Kidney capillary endothelial cell (primary cell): ENCODE results near the gene MAP1S.

Source experiments
- DNase-seq: peaks from one replicate; pipeline ENCODE4 v3.0.0-alpha.2; 2018; ENCODE audit warnings: low spot score

Gene MAP1S

GRCh38 chr19:17739121-17739875, 20.0 kb downstream of the MAP1S start:
- no peak for DNase-seq

DNA sequence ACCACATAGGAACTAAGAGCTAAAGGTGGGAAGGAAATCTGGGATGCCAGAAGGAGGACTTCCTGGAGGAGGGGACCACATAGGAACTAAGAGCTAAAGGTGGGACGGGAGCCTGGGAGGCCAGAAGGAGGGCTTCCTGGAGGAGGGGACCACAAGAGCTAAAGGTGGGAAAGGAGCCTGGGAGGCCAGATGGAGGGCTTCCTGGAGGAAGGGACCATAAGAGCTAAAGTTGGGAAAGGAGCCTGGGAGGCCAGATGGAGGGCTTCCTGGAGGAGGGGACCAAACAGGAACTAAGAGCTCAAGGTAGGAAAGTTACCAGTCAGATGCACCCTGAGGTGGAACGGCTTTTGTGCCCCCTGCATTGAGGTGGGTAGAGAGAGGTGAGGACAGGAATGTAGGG, 22.2 kb downstream of the MAP1S start:
- no peak for DNase-seq

DNA sequence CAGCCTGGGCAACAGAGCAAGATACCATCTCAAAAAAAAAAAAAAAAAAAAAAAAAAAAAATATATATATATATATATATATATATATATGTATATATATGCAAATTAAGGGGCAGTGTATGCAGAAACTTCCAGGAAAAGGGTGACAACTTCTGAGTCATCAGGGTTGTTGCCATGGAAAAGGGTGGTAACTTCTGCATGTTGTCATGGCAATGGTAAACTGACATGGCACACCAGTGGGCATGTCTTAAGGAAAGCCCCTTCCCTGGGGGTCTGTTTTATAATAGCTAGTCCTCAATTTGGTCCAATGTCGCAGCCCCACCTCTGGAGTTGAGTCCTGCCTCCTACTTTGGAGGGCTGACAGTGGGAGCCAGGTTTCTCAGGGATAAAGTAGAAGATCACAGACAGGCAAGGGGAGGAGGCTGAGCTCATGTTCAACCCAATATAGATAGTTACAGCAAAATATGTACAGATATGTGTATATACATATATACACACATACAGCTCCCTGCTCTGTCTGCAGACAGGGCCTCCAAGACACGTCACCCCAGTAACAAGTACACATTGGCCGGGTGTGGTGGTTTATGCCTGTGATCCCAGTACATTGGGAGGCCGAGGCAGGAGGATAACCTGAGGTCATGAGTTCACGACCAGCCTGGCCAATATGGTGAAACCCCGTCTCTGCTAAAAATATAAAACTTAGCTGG, 24.7 kb downstream of the MAP1S start:
- peak; percentile 56 for DNase-seq

- peak; percentile 96 for DNase-seq
Observed at GRCh38 chr19:17747205-17748098, 28.2 kb downstream of the MAP1S start.

GRCh38 chr19:17748884-17749638, 29.8 kb downstream of the MAP1S start:
- no peak for DNase-seq

GRCh38 chr19:17749912-17750317, 30.6 kb downstream of the MAP1S start:
- DNase-seq, result no peak

DNA sequence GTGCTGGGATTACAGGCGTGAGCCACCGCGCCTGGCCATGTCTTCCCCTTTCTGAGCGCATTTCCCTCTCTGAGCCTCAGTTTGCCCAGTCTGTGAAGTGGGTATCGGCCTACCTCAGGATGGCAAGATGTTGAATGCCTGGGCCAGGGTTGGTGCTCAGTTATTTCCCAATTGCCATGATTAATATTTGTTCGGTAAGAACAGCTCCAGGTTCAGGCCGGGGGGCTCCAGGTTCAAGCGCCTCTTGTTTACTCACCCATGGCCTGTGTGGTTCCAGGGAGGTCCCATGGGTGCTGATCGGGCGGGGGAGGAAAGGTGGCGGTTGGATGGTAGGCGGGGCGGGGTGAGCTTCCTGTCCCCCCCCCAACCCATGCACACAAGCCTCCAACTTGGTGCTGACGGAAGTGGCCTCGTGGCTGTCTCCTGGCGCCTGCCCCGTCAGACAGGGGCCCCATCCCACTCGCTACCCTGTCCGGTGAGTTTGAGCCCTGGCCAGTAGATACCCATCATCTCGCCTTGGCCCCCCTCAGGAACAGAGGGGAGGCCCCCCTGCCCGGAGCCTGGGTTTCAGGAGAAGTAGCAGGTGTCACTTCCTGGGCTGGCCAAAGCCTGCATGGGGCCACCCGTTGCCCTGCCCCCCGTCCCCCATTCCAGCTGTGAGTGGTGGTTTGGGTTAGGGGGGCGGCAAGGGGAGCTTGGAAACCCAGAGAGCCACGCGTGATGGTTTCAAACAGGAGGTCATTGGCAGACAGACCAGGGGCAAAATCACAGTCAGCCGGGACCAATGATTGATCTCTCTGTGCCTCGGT, 32.0 kb downstream of the MAP1S start, which contains the start of gene FCHO1:
FCHO1 (plus strand) TSS at position 375 of the 809 bp plus-strand sequence. CDS start 3,688 bp downstream, outside the sequence.
- DNase-seq, result no peak

GRCh38 chr19:17751912-17752273, 32.6 kb downstream of the MAP1S start:
- no peak for DNase-seq

GRCh38 chr19:17752865-17753639, 33.8 kb downstream of the MAP1S start:
- DNase-seq, result no peak

DNA sequence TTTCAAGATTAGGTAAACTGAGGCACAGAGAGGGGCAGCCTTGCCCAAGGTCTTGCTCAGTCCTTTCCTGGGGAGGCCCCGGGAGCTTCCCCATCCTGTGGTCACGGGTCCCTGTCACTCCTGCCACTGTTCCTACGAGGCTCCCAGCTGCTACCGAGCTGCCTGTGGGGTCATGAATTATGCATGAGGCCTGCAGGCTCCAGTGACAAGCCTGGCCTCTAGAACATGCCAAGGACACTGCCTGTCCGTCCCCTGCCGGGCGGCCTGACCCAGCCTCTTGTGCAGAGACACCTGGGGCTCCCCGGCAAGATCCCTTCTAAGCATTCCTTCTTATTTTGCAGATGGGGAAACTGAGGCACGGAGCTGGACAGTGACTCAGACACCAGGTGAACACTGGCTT, 34.7 kb downstream of the MAP1S start:
- DNase-seq, result no peak

DNA sequence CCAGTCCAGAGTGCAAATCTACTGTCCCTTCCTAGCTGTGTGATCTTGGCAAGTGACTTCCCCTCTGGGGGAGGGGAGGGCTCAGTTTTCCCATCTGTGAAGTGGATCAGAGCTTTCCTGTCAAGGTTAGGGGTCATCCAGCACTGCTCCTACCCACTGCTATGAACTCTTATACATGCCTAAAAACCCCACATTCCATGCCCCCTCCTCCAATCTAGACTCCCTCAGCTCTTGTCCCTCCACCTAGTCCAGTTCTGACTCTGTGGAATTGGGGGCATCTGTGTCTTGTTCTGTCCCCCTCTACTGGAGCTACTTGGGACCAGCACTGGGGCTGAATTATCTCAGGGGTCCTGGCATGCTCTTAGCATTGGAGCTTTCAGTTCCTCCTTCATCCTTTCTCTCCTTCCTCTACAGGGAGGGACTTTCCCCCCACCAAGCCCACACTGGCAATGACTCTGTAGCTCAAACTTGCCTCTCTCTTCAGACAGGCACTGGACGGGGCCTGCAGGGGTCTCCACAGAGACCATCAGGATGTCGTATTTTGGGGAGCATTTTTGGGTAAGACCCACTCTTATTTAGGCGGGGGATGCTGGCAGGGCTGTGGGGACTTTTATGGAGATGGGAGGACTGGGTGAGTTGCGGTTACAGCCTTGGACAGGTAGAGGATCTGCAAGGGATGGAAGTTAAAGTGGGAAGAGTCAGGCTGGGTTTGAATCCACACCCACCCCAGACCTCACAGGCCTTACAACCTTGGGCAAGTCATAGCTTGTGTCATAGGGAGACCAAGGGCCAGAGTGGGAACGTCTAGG, 35.6 kb downstream of the MAP1S start:
- DNase-seq, result no peak

GRCh38 chr19:17755443-17755890, 36.2 kb downstream of the MAP1S start:
- no peak for DNase-seq

- no peak for DNase-seq
Observed at GRCh38 chr19:17755977-17756670, 36.8 kb downstream of the MAP1S start.

DNA sequence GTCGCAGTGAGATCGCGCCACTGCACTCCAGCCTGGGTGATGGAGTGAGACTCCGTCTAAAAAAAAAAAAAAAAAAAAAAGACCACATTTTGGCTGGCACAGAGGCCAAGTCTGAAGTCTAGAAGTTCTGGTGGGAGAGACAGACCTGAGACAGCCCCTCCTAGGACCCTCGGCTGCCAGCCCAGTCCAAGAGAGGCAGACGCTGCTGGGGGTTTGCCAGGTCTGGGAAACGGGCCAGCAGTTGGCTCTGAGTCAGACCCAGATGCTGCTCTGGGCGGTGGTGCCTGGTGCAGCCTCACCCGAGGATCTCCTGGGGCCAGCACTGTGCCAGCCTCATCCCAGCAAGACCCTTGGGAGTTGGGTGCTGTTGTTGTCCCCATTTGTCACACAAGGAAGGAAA, 37.8 kb downstream of the MAP1S start:
- DNase-seq, result no peak

- no peak for DNase-seq
Observed at GRCh38 chr19:17758515-17758914, 39.2 kb downstream of the MAP1S start.

DNA sequence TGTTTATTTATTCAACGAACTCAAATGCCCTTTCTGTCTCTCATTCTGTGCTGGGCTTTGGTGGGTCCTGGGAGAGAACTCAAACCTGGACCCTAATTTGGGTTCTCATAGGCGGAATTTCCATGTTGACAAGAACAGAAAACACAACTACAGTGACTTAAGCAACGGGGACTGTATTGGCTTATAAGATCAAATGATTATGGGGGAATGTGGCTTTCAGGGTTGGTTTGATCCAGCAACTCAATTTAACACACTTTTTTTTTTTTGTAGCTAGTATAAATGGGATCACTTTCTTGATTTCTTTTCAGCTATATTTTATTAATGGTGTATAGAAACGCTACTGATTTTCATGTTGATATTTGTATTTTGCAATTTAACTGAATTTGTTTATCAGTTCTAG, 41.9 kb downstream of the MAP1S start:
- no peak for DNase-seq

DNA sequence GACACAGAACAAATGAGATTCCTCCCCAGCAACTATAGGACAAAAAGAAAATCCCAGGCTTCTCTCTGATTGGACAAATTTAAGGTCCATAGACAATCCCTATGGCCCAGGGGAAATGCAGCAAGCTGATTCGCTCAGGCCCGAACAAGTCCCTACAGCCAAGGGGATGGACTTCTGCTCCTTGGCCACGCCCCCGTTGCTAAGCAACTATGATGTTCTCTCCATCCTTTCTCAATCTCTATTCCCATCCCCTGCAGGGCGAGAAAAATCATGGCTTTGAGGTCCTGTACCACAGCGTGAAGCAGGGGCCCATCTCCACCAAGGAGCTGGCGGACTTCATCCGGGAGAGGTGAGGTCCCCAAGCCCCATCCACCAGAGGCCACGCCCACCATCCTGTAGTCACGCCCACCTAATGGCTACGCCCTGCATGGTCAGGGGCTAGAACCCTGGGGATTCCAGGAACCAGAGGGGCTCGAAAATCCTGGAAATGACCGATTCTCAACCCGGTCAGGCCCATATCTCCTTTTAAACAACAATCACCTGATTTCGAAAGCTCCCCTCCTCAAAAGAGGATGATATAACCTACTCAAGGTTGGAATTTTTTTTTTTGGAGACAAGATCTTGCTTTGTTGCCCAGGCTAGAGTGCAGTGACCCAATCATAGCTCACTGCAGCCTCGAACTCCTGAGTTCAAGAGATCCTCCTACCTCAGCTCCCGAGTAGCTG, 43.4 kb downstream of the MAP1S start:
- DNase-seq, result no peak

DNA sequence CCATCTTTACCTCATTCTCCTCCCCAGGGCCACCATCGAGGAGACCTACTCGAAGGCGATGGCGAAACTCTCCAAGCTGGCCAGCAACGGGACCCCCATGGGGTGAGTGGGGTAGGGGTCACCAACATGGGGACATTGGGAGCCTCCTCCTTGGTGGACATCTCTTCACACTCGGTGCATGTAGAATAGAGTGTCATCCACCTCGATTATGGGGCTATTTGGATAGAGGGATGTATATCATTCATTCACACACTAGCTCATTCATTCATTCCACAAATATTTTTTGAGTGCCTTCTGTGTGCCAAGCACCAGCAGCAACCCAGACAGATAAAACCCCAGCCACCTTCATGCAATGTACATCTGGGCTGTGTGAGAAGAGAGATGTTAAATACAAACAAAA, 45.1 kb downstream of the MAP1S start:
- no peak for DNase-seq
